ENCODE data around the gene ZDHHC19.

GRCh38 chr3:196218155-196218712 is 7.0 kb upstream of the ZDHHC19 start:
- no peak for TF ChIP-seq CTCF (IDR thresholded peaks at IDR 0.05 in 8 of 11, conservative IDR thresholded peaks at IDR 0.05 in 3 of 11)
- TF ChIP-seq POLR2A (IDR thresholded peaks at IDR 0.05) = no peak
